Posterior cingulate gyrus (tissue), 11 donors: ENCODE results near the gene HRH4.
A peak's percentile ranks its signal among the peaks of the same experiment; 100 is the strongest.

Source experiments
- DNase-seq, 10 donors: peaks; one replicate each; pipeline versions ENCODE4 v3.0.0 to v3.0.0-alpha.2; 2020 to 2021; ENCODE audit warnings: mixed read lengths in 3 of 10
- intact Hi-C: fragments of 100-400 bp; cut with DNase I; formaldehyde crosslinking; loops from one replicate; pipeline ENCODE4 v1.15.1; 2023

HRH4 gene

DNA sequence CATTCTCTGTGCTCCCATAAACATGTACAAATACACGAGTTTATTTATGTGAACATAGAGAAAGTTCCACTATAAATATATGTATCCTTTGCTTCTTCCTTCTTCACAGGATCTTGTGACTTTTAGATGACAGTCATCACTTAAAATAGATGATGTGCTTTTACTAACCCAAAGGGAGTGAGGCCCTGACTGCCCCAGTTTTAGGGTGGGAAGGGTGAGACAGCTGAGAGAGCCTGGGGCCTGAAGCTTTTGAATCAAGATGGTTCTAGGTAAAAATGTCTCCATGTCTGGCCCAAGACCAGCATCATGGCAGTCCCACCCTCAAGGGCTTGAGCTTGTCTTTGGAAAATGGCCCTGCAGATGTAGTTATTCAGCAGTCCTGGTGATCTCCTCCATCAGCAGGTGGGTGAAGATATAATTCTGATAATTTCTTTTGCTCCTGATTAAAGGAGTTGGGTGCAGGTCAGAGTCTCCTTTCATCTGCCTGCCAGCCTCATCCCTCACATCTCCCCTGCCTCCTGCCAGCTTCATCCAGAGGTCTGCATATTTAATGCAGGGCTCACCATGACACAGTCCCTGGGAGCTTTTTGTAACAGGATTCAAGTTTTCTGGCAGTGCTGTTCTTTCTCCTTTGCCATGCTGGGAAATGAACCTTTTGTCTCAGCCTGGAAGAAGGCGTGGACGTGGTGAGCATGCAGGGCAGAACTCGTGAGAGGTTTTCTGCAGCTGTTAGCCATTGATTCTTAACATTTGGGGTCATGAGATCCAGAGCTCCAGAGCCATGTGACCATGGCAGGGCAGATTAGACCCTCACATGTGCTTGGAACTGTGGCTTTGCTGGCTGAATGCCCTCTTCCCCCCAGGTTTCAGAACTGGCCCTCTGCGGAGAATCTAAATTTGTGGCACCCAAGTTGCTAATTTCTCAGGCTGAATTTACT is 2.7 kb downstream of the HRH4 start:
- intact Hi-C loops = no loop called here
- no peak for DNase-seq

GRCh38 chr18:24465486-24465885 is 5.0 kb downstream of the HRH4 start:
- intact Hi-C loops = no loop called here
- DNase-seq = no peak

DNA sequence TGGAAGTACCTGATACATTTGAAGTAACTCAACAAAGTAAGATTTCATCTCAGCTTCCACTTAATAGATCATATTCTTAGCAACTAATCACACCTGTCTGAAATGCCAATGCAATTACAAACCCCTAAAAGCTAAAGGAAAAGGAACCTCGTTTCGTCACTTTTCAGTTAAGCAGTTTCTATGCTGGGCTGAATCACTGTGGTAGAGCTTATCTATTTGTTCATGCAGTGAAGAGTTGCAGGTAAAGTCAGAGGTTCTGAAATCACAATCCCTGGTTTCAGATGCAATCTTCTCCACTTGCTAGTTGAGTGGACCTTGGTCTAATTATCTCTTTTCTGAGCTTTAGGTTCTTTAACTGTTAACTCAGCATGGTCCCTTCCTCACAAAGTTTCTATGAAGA is 6.3 kb downstream of the HRH4 start:
- no peak for DNase-seq
- intact Hi-C loops = no loop called here

- intact Hi-C loops = no loop called here
- no peak for DNase-seq
These were observed 9.7 kb downstream of the HRH4 start for GRCh38 chr18:24470022-24470618.

- intact Hi-C loops = no loop called here
- DNase-seq = no peak
These were observed 10.4 kb downstream of the HRH4 start for GRCh38 chr18:24470805-24471204.

- no peak for DNase-seq
- intact Hi-C loops = no loop called here
These were observed 12.2 kb downstream of the HRH4 start for GRCh38 chr18:24472591-24472990.

DNA sequence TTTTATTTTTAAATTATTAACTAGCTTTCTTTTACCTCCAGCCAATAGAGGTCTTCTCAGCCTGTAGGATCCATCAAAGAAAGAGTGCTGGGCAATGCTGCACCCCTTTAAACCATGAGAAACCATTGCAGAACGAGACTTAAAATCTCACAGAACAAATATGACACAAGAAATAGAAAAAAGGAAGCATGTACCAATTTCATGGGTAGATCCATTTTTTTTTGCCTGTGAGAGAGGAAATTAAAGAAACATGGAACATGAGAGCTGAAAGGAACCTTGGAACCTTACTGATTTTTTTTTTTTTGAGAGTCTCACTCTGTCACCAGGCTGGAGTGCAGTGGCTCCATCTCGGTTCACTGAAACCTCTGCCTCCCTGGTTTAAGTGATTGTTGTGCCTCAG is 14.0 kb downstream of the HRH4 start:
- intact Hi-C loops = no loop called here
- no peak for DNase-seq

DNA sequence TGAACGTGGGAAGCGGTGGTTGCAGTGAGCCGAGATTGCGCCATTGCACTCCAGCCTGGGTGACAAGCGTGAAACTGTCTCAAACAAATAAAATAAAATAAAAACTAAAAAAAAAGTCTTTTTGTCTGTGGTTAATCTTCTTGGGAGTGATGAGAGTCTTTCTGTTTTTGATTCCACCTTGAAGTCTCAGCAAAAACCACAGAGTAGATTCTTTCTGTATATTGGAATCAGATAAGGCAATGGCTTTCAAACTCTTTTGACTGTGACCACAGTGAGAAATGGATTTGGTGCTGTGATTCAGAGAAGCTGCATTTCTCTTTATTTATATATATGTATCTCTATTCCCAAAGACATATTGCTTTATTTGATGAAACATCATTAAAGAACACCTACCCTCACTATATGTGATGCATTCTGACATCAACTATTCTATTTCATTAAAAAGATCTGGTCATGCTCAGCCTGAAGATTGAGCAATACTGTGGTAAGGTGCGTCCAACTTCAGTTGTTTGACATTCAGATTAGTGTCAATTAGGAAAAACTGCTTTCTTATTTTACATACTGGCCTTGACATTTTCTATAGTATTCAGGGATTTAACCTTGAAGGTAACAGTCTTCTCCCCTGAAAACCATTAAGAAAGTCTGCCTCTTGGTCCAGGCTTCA is 15.6 kb downstream of the HRH4 start:
- DNase-seq = no peak
- intact Hi-C loops = no loop called here

DNA sequence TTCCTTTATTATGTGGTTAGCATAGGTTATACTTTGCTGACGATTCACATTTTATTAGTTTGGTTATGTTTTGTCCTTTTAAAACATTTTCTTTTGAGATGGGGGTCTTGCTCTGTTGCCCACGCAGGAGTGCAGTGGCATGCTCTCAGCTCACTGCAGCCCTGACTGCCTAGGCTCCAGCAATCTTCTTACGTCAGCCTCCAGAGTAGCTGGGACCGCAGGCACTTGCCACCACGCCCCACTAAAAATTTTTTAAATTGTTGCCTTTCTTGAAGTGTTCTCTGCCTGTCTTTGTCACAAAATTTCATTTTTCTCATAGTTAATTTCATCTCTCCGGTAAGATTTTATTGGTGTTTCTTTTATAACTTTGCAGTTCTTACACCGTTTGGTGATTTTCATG is 18.9 kb downstream of the HRH4 start:
- intact Hi-C loops = no loop called here
- no peak for DNase-seq

- DNase-seq = no peak
- intact Hi-C loops = no loop called here
These were observed 22.4 kb downstream of the HRH4 start for GRCh38 chr18:24482821-24483220.

- no peak for DNase-seq
- intact Hi-C loops = loop anchor here (2.0 kb wide), 1 partner anchor 241 kb away; no protein-coding TSS in a partner anchor
These were observed 25.2 kb downstream of the HRH4 start for GRCh38 chr18:24485681-24486080.

DNA sequence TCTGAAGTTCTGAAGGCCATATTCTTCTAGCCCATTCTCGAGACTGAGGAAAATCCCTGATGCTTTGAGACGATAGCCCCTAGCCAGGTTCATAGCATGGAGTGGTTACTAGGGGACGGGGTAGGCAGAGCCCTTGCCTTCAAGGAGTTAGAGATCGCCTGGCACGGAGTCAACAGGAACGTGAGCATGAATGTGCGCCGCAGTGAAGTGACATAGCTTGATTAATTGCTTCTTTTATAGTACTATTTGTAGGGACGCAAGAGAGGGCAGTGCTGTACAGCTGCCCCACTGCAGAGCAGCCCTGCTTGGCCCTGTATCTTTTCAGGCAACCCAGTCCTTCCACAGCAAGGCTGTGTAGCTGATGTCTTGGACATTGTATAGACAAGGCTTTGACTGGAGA is 26.2 kb downstream of the HRH4 start:
- intact Hi-C loops = loop anchor here (2.0 kb wide), 1 partner anchor 240 kb away; no protein-coding TSS in a partner anchor
- DNase-seq = no peak

DNA sequence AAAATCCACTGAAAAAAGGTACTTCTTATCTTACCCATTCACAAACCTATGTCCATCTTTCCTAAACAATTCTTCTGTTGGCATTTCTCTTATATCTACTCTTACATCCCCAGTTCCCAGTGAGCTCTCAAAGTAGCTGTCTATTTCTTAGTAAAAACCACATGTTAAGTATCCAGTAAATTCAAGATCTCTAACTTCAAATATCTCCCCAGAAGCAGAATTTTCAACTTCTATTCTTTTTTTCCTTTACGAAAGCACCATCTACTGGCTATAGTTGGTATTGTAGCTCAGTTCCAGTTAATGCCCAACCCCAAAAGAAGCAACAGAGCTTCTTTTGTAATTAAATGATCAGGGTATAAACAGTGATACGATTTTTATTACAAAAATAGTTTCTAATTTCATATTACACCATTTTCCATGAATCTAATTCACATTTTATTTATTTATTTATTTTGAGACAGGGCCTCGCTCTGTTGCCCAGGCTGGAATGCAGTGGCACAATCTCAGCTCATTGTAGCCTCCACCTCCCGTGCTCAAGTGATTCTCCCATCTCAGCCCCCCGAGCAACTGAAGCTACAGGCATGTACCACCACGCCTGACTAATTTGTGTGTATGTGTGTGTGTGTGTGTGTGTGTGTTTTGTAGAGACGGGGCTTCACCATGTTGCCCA is 28.5 kb downstream of the HRH4 start:
- intact Hi-C loops = loop anchor here (1.0 kb wide), 1 partner anchor 130 kb away; no protein-coding TSS in a partner anchor

DNA sequence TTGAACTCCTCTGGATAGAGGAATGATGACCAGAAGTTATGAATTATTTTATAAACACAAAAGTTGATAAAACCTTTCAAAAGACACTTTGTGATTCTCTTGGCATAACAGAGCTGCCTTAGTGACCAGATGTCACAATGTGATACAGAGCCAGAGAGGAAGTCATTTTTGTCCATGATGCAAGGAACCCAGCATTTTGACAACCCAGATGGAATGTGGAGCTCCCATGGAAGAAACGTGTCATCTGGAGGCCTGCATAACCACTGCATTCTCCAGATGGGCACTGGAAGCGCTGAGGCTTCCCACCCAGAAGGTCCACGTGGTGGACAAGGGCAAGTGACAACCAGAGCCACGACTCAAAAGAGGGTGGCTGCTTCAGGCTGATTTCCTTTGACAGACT is 30.1 kb downstream of the HRH4 start:
- intact Hi-C loops = no loop called here
- DNase-seq = no peak

More for the DNA sequence above, 28.5 kb downstream of the HRH4 start:
- no peak for DNase-seq

DNA sequence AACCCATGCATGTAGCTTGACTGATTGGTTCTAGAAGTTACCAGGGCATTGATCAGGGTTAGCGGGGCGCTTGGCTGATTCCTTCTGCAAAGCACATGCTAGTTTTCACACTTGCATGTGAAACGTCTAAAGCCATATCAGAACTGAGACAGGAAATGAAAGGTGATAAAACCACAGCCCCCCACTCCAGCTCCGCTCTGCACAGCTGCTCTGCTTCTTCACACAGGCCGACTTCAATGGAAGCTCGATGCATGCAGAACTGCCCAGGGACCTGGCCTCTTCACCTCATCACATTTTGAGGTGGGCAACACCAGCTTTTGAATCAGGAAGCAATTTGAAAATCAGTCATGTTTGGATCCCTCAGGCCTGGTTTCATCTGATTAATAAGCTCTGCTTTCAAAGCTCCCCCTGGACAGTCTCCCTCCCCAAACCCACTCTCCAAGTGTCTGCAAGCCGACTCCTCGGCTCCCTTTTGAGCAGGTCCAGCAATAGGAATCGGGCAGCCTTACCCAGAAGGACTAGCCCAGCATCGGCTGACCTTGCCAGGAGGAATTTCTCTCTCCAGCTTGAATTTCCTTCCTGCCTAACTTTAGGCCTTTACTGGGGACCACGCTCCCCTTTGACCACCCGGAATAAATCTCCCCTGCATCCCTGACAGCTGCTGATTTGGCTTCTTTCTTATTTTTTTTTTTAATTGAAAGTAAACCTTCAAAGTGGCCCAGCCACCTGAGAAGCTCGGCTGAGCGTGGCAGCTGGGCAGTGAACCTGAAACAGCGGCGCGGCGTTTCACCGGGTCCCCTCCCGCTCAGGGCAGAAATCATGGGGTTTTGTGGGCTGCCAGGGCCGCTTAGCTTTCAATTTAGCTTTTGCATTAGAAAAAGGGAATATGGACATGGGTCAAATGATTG is 31.7 kb downstream of the HRH4 start:
- intact Hi-C loops = no loop called here
- no peak for DNase-seq

DNA sequence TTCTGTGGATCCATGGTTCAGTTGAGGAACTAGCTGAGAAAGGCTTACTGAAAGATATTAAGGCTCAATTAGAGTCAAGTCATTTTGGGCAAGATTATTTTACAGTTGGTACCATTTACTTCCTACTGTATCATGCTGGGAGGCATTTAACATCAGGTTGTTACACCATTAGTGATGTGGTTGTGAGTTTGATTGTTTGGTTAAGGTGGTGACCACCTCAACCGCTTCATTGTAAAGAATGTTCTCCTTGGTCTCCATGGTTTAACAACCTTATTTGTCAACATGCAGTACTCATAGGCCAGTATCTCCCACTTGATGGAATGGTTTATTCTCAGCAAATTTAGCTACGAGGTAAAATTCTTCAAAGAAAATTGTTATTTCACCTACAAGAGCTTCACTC is 34.1 kb downstream of the HRH4 start:
- DNase-seq = no peak
- intact Hi-C loops = no loop called here

- no peak for DNase-seq
- intact Hi-C loops = no loop called here
These were observed 36.8 kb downstream of the HRH4 start for GRCh38 chr18:24497031-24497754.

GRCh38 chr18:24499814-24500213 is 39.4 kb downstream of the HRH4 start:
- peak in 1 of 10 donors; percentile 2 for DNase-seq

GRCh38 chr18:24500217-24500616 is 39.8 kb downstream of the HRH4 start:
- intact Hi-C loops = no loop called here
- DNase-seq = peak in 1 of 10 donors; percentile 43

More at GRCh38 chr18:24499814-24500213, 39.4 kb downstream of the HRH4 start:
- intact Hi-C loops = no loop called here
